Transverse colon (tissue), 4 donors: Measurements from ENCODE around the gene ZDHHC21.

Experiments used
- EP300 ChIP-seq: sonication (generic); formaldehyde crosslinking; IDR thresholded peaks from one replicate; pipeline ENCODE4 v1.6.1; 2017; ENCODE audit warnings: antibody characterized with exemption, low read depth
- POLR2A ChIP-seq: fragments of 450-650 bp; IDR thresholded peaks from one replicate; pipeline ENCODE4 v1.6.1; 2016; ENCODE audit warnings: antibody characterized with exemption, mild to moderate bottlenecking, moderate library complexity
- POLR2AphosphoS5 ChIP-seq, 3 donors: sonication (generic); formaldehyde crosslinking; IDR thresholded peaks; one replicate each; pipeline ENCODE4 v1.6.1; 2016; ENCODE audit warnings: antibody characterized with exemption in 3 of 3
- TF ChIP-seq, protein P1 (sequence below), 5 experiments: fragments of 200-600 bp in 3 of 5; fragments of 450-650 bp in 2 of 5; sonication (generic) in 3 of 5; IDR thresholded peaks; 1 replicate in 2 of 5; 2 replicates in 3 of 5; pipeline ENCODE4 v1.5.1; 2016 to 2017; ENCODE audit warnings: antibody characterized with exemption in 5 of 5, inconsistent platforms in 3 of 5, mild to moderate bottlenecking in 2 of 5, moderate library complexity in 1 of 5

DNA sequence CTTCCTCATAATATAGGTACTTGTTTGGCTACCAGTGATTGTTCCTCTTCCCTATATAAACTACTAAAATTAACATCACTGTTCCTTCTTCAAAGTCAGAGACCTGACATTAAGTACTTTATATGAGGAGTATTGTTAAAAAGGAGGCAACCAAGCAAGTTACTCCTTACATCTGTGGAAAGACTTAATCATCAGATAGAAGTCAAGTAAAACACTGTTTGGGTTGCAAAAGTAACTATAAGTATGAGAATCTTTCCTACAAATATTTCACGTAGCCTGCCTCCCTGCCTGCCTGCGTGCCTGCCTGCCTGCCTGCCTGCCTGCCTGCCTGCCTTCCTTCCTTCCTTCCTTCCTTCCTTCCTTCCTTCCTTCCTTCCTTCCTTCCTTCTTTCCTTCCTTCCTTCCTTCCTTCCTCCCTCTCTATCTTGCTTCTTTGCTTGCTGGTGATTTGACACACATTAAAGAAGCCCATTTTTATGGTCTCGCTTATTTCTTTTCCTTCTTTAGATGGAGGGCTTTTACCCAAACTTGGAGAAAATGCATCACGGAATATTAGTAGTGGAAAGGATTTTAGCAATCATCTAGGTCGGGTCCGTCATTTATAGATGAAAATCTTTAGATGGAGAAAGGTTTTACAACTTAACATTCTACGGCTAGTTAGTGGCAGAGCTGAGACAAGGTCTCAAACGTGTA, 26.1 kb upstream of the ZDHHC21 start:
- TF ChIP-seq, protein P1, sequence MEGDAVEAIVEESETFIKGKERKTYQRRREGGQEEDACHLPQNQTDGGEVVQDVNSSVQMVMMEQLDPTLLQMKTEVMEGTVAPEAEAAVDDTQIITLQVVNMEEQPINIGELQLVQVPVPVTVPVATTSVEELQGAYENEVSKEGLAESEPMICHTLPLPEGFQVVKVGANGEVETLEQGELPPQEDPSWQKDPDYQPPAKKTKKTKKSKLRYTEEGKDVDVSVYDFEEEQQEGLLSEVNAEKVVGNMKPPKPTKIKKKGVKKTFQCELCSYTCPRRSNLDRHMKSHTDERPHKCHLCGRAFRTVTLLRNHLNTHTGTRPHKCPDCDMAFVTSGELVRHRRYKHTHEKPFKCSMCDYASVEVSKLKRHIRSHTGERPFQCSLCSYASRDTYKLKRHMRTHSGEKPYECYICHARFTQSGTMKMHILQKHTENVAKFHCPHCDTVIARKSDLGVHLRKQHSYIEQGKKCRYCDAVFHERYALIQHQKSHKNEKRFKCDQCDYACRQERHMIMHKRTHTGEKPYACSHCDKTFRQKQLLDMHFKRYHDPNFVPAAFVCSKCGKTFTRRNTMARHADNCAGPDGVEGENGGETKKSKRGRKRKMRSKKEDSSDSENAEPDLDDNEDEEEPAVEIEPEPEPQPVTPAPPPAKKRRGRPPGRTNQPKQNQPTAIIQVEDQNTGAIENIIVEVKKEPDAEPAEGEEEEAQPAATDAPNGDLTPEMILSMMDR (IDR thresholded peaks at IDR 0.05) = no peak
- no peak for TF ChIP-seq POLR2A
- no peak for TF ChIP-seq POLR2AphosphoS5 (IDR thresholded peaks at IDR 0.05)
- no peak for TF ChIP-seq EP300
